ENCODE measurements around the gene RPL29.
A peak's percentile ranks its signal among the peaks of the same experiment; 100 is the strongest.
"Not testable (repeated sequence)": the region's sequence is repeated elsewhere in the genome, so short reads cannot be mapped to it uniquely, and the experiment has no call there.

RPL29 gene

GRCh38 chr3:52004906-52005395, 9.3 kb upstream of the RPL29 start:
- DNase-seq: no peak

GRCh38 chr3:52004163-52004787, 8.6 kb upstream of the RPL29 start:
- no peak for DNase-seq

- no peak for DNase-seq
Measured at GRCh38 chr3:52002748-52003147, 7.1 kb upstream of the RPL29 start.

GRCh38 chr3:52001443-52001974, 5.8 kb upstream of the RPL29 start:
- peak; percentile 89 for DNase-seq

GRCh38 chr3:51999846-52000245, 4.2 kb upstream of the RPL29 start:
- DNase-seq: no peak

- no peak for DNase-seq
Measured at GRCh38 chr3:51998774-51999173, 3.1 kb upstream of the RPL29 start.

GRCh38 chr3:51997935-51998596, 2.4 kb upstream of the RPL29 start:
- no peak for DNase-seq

- no peak for DNase-seq
Measured at GRCh38 chr3:51997172-51997571, 1.5 kb upstream of the RPL29 start.

- no peak for DNase-seq
Measured at GRCh38 chr3:51994530-51994929, 1.2 kb downstream of the RPL29 start.

GRCh38 chr3:51993657-51994056, 2.0 kb downstream of the RPL29 start:
- DNase-seq: not testable (repeated sequence)

GRCh38 chr3:51992017-51992682, 3.5 kb downstream of the RPL29 start:
- no peak for DNase-seq

- not testable (repeated sequence) for DNase-seq
Measured at GRCh38 chr3:51990501-51990971, 5.2 kb downstream of the RPL29 start.

GRCh38 chr3:51988286-51989146, 7.2 kb downstream of the RPL29 start:
- DNase-seq: no peak

GRCh38 chr3:51987568-51987967, 8.1 kb downstream of the RPL29 start:
- DNase-seq: no peak

GRCh38 chr3:51986010-51986947, 9.4 kb downstream of the RPL29 start:
- no peak for DNase-seq

- no peak for DNase-seq
Measured at GRCh38 chr3:51985063-51985462, 10.6 kb downstream of the RPL29 start.

- DNase-seq: no peak
Measured at GRCh38 chr3:51984269-51984647, 11.4 kb downstream of the RPL29 start.

GRCh38 chr3:51983578-51984268, 12.0 kb downstream of the RPL29 start:
- DNase-seq: no peak

- DNase-seq: peak; percentile 65
Measured at GRCh38 chr3:51982838-51983577, 12.7 kb downstream of the RPL29 start, which contains the start of gene ACY1. ACY1 (plus strand) TSS chr3:51983535; CDS start chr3:51984065, 530 bp downstream.

GRCh38 chr3:51982352-51982837, 13.3 kb downstream of the RPL29 start:
- no peak for DNase-seq

All from activated gamma-delta T cell treated with Interleukin-2 at 50 U/mL for 16 hours (primary cell).